Measurements from ENCODE around the gene CTNNA2.

CTNNA2 gene

DNA sequence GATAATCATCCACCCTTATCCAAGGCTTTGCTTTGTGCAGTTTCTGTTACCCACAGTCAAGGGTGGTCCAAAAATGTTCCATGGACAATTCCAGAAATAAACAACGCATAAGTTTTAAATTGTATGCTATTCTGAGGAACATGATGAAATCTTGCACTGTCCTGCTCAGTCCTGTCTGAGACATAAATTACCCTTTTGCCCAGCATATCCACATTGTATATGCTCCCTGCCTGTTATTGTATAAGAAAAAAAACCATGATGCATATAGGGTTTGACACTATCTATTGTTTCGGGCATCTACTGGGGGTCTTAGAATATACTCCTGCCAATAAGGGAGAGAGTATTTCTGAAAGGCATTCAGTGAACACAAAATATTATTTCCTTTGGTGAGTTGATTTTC, 767.7 kb downstream of the CTNNA2 start:
- no peak for DNase-seq (ENCODE audit: low spot score)

DNA sequence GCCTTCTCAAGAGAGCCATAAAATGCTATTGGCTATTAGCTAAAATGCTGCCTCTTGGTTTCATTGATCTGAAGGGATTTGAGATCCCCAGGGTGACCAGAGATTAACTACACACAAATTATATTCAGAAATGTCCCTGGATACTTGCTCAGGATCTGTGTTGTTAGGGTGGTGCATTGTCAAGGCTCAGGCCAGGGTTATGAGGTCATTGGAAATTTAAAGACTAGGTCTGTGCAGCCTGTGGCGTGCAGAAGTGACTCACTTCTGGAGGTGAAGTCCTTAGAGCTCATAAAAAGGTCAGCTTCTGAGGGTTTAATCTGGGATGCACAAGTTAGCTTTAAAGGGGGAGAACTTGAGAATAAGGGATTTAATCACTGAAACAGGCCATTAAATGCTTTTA, 768.2 kb downstream of the CTNNA2 start:
- DNase-seq (ENCODE audit: low spot score), result no peak

DNA sequence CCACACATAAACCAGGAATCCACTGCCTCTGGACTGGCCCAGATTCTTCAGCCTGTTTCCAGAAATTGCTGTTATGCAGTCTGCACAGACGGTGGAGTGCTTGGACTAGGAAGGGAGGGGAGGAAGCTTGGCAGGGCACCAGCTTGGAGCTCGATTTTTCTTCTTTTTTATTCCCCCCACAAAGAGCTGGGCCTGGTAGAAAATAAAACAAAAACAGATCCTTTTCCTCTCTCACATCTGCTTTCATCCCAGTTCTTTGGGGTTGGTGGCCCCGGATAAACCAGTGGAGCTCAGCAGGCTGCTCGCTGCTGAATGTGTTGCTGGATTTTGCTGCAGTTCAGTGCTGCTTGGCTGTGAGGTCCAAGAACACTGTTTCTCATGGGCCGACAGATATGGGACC, 775.7 kb downstream of the CTNNA2 start:
- DNase-seq (ENCODE audit: low spot score), result no peak

DNA sequence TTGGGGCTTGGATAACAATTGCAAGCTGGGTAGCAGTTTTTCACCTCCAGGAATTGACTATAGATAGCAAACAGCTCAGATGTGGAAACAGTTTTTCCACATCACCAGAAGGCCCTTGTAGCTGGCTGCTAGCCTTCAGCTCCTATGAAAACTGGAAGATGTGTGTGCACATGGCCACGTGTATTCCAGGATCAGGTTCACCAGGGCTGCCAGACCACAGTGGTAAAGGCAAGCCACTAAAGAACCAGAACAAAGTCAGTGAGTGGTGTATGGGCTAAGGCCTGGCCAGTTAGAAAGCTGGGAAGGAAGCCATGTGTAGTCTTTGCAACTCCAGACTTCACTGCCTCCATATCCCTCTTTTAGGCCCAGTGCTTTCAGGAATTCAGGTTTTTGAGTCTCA, 778.8 kb downstream of the CTNNA2 start:
- DNase-seq (ENCODE audit: low spot score), result no peak

DNA sequence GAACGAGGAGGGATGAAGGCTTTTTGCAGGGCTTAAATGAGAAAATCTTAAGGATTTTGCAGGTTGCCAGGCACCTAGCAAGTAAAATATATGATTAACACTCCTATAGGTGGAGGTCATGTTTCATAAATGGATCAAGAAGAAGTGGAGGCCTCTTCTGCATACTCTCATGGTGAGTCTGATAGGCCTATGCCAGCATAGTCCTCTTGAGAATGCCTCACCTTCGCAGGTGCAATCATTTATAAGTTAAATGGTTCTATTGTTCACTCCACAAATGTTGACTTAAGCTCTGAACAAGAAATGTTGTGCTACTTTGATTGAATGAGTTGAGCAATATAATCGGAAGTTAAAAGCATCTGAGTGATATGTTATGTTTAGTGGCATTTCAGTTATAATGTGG, 779.6 kb downstream of the CTNNA2 start:
- DNase-seq (ENCODE audit: low spot score), result no peak

DNA sequence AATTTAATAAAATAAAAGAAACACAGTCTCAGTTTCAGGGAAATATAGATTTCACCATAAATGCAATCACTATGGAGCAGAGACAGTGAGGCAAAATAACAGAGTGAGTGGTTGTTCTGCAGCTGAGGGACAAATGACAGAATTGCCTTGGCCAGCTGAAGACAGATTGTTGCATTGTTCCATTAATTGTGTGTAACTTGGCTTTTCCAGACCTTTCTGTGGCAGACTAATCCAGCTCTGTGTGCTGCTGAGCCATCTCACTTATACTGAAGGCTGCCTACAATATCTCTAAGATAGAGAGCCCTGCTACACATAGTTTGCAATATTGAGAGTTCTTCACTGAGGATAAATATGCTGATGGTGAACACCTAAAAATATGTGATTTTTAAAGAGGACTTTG, 780.2 kb downstream of the CTNNA2 start:
- no peak for DNase-seq (ENCODE audit: low spot score)

DNA sequence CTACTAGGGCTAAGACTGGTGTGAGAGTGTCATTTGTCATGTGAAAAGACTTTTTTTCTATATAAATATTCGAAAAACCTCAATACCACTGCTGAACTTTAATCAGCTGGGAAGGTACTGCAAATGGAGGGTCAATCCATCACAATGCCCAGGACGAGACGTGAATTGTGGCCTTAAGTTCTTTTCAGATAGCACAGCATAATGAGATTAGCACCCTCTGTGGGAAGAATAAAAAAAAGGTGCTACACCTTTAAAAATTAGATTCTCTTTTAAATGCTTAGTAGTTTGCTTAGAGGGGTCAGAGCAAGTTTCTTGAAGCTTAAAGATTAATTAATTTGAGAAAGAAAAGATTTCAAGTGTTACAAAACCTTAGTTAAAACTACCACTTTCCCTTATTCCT, 786.1 kb downstream of the CTNNA2 start:
- no peak for DNase-seq (ENCODE audit: low spot score)

DNA sequence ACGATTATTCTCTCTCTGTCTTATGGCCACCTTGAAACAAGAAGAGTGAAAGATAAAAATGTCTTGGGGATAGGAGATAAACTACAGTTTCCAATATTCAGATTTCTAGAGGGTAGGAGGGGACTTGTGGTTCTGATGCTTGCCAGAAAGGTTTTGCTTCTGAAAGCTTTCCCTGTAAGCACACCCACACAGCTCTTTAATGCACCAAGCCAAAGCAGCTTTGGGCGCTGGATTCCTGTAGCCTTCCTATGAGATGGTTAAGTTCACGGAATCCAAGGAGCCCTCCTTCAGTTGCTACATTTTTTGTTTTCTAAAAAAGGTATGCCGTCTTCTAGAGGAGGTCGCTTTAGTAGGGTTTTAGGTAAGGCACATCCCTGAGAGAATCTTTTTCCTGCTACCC, 786.8 kb downstream of the CTNNA2 start:
- DNase-seq (ENCODE audit: low spot score), result no peak

DNA sequence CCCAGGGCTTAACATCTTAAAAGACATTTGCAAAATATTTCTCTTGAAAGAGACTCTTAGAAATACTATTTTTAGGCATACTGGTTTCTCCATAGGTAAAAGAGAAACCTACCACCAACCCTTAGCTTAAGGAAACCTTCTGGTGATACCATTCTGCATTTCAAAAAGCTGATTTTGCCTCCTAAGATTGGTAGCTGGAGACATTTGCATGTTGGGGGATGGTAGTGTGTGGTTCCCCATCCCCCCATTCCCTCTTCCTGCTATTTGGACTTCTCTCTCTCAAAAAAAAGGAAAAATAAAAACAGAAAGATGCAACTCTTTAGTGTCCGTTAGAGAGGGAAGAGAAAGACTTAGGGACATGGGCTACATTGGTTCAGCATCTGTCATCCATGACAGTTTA, 787.5 kb downstream of the CTNNA2 start:
- no peak for DNase-seq (ENCODE audit: low spot score)

DNA sequence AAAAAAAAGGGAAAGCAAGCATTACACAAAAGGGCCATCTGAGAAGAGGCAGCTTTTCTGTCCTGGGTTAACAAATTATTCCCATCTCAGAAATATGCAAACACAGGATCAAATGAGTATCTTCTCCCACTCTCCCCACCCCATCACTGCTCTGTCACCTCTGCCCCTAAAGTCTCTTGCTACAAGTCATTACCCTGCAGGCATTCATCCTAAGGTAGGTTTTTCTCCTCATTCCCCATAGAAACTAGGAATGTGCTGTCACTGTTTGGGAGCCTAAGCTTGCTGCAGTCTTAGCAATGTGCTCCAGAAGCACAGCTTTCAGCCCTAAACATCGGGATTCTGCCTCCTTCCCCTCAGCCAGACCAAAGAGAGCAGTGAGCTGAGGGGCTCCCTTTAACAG, 788.1 kb downstream of the CTNNA2 start:
- no peak for DNase-seq (ENCODE audit: low spot score)

DNA sequence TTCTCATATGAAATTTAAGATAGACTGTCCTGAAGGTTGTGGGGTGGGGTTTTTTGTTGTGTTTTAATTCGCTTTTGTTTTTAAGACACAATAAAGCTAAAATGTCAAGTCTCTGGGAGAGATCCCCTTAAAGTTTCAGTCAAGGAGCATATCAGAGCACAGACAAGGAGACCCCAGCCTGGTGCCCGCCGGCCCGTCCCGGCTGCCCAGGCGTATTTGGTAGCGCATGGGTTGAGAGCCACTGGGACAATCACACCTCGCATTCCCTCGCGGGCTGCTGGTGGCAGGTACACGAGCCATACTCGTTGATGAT, 789.1 kb downstream of the CTNNA2 start:
- DNase-seq (ENCODE audit: low spot score), result no peak

DNA sequence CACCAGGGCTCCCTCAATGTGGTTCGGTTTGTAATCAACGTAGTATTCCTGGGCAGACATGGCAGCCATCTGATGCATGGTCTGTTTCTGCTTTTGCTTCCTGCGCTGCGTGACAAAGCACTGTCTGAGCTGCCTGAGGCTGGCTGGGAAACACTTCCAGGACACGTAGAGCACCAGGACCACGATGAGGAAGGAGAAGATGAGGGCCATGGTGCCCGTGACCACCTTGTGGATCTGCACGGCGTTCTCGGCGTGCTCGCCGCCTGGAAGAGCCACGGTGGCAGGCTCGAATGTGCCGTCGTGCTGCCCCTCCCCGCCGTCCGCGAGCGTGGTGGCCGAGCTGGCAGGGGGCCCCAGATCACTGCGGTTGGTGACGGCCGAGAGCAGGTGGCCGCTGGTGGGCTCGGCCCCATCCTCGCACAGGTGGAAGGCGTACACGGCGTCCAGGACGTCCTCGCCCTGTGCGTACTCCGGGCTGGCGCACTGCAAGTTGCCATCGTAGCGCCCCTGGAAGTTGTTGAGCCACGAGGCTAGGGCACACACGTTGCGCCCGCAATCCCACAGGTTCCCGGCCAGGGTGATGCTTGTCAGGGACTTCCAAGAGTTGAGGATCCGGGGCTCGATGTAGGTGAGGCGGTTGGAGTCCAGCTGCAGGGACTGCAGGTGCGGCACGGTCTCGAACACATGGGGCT, 789.6 kb downstream of the CTNNA2 start:
- no peak for DNase-seq (ENCODE audit: low spot score)

DNA sequence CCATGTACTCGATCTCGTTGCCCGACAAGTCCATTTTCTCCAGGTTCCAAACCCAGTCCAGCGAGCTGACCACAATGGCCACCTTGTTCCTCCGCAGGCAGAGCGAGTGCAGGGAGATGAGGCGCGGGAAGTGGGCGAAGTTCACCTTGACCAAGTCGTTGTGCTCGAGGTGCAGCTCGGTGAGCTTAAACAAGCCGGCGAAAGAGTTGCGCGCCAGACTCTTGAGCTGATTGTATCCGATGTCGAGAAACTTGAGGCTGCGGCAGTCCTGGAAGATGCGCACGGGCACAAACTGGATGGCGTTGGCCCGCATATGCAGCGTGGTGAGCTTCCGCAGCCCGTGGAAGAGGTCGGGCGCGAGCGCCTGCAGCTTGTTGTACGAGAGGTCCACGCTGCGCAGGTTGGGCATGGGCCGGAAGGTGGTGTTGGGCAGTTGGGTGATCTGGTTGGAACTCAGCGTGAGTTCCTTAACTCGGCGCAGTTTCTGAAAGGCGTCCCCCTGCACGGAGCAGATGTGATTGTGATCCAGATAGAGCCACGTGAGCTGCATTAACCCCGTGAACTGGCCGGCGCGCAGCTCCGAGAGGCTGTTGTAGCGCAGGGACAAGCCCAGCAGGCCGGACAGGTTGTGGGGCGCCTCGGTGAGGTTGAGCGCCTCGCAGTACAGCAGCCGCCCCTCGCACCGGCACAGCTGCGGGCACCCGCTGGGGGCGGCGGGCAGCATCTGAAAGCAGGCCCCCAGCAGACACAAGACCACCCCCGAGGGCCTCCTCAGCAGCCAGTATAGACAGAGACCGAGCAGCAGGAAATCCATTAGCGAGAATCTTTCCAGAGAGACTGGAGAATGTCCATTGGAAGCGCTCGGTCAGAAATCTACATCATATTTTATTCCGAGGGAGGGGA, 790.4 kb downstream of the CTNNA2 start:
- no peak for DNase-seq (ENCODE audit: low spot score)

DNA sequence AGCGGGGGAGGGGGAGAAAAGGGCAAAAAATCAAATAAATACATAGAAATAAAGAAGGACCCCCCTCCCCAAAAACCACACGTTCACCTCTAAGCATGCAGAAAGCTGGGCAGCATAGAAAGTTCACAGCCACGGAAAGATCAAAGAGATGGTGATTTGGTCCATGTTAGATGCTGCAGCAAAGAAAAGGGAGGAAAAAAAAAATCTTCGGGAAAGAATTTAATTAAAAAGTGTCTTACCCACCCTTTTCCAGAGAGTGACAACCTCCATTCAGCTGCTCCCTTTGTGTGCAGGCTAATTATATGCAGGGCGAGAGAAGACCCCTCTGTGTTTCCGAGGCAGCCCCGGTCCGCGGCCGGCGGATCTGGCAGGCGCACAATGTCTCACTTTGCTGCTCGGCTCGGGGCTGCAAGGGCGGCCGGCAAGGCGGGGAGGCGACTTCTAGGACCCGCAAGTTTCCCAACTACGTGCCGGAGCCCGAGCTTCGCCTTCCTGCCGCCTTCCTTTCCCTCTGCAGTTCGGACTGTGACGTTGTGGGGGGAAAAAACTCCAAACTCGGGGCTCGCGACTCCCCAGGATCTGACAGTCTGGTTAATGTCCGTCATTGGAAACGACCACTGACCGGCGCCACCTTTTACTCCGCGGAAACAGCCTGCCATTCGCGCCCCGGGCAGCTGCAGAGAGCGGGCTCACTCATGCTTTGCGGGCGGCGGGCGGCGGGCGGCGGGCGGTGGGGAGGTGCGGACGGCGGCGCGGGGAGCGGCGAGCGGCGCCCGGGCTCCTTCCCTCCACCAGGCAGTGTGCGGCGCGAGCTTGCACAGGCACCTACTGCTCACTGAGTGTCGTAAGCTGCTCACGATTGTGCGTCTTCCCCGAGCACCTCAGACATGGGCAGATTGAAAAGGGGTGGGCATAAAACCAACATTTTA, 791.3 kb downstream of the CTNNA2 start, which contains the start of gene LRRTM1:
Gene LRRTM1, minus strand, starts transcription at position 844 of the 929 bp plus-strand sequence. CDS start 933 bp downstream, outside the sequence.
- no peak for DNase-seq (ENCODE audit: low spot score)

DNA sequence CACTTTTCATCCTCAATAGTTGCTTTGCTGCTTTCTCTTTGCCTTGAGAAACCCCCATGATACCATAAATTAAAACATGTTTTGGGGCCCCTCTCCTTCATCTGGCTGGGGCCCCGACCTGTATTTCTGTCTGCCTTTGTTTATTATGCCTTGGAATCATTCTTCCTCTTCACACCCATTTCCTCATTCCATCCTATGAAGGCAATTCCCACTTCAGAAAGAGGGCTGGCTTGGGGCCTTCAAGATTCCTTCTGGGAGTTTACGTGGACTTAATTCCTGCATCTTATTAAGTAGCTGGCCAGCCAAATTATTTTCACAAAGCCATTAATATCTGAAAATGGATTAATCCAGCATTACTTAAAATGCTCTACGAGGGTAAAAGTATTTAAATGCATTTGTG, 798.5 kb downstream of the CTNNA2 start:
- DNase-seq (ENCODE audit: low spot score), result no peak

DNA sequence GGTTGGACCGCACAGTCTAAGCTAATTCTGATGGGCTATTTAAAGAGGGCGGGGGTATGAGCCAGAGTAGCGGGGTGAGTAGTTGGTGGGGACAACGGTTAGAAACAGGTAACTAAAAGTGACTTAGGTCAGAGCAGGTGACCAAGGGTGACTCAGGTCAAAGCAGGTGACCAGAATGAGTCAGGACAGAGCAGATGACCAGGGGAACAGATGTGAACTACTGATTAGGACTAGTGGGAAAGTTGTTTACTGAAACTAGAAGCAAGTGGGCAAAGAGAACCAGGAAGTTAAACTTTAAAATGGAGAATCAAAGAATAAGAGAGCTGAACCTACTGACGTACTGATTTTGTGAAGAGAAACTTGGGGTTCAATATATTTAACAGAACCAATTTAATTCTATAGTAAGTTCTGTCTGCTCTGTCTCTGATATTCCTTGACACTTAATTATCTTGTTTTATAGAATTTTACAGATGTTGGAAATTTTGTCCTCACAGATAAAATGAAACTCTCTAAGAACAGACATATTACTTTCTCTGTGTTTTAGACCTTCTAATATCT, 799.5 kb downstream of the CTNNA2 start:
- no peak for DNase-seq (ENCODE audit: low spot score)

DNA sequence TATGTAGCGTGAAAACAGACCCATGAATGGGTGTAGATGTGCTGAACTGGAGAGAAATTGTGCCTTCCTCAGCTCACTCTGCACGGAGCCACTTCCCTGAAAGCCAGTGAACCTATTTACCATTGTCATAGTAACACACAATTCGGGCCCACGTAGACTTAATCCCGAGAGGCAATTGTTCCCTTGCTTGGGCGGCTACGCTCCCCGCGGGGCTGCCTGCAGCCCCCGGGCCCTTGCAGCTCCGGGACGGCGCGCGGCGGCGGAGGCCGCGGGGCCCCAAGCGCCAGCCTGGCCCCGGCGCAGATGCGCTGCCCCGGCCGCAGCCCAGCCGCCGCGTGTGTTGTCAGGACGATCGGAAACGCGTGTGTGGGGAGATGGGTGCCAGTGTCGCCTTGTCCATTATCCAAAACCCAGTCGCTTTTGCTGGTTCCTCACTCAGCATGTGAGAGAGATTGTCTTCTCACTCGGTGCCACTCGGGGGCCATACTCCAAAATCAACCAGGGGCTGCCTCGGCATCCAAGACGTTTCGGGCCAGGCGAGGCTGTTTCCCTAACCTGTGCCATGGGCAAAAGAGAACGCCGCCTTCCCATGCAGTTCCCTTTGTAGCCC, 809.6 kb downstream of the CTNNA2 start:
- DNase-seq (ENCODE audit: low spot score), result no peak

DNA sequence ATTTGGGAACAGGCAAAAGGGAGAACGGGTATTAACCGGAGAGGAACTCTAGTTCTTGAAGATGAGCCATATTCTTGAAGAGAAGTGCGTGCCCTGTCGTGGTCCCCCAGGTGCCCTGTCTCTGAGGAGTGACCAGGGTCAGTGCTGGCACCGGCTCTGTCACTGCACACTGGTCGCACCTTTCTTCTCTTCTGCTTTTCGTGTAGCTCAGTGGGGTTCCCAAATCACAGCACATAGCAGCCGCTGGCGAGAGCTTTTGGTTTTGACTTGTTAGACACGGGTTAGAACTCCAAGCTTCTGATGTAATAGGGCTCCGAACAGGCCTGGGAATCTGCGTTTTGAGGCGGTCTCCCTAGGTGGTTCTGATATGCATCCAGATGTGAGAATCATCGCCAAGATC, 810.1 kb downstream of the CTNNA2 start:
- no peak for DNase-seq (ENCODE audit: low spot score)

DNA sequence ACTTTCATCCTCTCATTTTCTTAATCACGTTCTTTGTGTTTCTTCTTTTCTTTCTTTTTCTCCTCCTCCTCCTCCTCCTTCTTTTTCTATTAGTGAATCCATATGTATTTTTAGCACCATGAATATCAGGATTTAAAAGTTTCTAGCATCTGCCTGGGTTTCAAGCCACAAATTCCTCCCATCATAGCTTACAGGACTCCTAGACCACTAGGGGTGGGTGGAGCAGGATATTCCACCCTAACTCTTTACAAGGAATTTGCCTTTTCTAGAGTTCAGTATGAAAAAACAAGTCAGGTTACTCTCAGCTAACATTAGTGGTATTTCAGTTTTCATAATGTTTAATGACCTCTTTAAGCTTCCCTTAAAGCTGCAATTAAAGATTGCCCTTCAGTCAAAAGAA, 810.8 kb downstream of the CTNNA2 start:
- DNase-seq (ENCODE audit: low spot score), result no peak

DNA sequence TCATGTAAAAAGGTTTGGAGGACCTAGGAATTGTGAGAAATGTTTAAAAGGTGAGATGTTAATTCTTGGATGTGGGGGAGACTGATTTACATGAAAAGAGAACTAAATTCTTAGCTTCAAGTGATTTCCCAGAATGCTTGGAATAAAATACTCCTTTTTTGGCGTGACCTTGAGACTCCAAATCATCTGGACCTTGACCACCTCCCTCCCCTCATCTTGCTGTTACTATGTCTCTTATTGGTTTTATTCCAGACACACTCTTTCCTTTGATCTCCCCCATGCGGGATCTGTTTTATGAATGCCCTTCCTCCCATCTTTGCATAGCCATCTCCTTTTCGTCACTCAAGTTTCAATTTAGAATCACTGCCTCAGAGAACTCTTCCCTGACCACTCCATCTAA, 811.7 kb downstream of the CTNNA2 start:
- no peak for DNase-seq (ENCODE audit: low spot score)

DNA sequence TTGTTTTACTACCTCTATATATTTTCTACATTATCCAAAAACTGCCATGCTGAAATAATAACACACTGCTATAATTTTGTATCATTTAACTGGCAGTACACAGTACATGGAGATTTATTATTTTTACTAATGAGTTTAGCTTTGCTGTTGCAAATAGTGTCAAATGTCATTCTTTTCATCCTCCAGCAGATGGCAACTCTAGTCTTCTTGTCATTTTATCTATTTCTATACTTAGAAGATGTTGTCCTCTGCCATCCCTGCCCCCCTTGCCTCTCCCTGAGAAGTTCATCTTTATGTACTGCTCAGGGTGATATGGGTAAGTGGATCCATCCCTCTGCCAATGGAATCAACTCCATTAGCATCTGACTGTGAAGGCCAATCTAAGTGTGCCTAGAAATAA, 813.4 kb downstream of the CTNNA2 start:
- peak; percentile 54 for DNase-seq (ENCODE audit: low spot score)

DNA sequence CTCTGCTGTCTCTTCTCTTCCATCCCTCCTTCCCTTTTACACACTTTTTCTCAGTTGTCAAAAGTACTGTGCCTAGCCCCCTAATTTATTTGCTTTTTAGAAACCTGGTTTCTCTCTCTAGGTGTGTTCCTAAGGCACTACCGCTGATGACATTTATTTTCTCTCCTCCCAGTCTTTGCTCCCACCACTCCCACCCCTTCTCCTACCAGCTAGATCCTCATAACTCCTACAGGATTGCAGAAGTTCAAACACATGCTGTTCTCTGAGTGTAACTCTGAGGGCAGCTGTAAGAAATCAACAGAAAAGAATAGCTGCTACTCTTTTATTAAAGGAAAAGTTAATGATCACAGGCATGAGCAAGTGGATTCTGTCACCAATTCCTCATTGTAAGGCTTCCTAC, 814.0 kb downstream of the CTNNA2 start:
- no peak for DNase-seq (ENCODE audit: low spot score)

Data from RKO (cell line).